Measurements from ENCODE around the gene KIF9.
"Not testable (repeated sequence)": the region's sequence is repeated elsewhere in the genome, so short reads cannot be mapped to it uniquely, and the experiment has no call there.

KIF9 gene

GRCh38 chr3:47295322-47295721 is 12.7 kb upstream of the KIF9 start:
- no peak for DNase-seq (ENCODE audit: low read depth)

GRCh38 chr3:47294392-47294791 is 11.8 kb upstream of the KIF9 start:
- DNase-seq (ENCODE audit: low read depth): no peak

- no peak for DNase-seq (ENCODE audit: low read depth)
These were observed 11.2 kb upstream of the KIF9 start for GRCh38 chr3:47293822-47294221.

GRCh38 chr3:47291754-47292420 is 9.3 kb upstream of the KIF9 start:
- DNase-seq (ENCODE audit: low read depth): not testable (repeated sequence)

- no peak for DNase-seq (ENCODE audit: low read depth)
These were observed 8.7 kb upstream of the KIF9 start for GRCh38 chr3:47291158-47291753.

- no peak for DNase-seq (ENCODE audit: low read depth)
These were observed 6.6 kb upstream of the KIF9 start for GRCh38 chr3:47288966-47289910.

GRCh38 chr3:47283591-47284364 is 1.2 kb upstream of the KIF9 start:
- no peak for DNase-seq (ENCODE audit: low read depth)

- DNase-seq (ENCODE audit: low read depth): no peak
These were observed 566 bp upstream of the KIF9 start for GRCh38 chr3:47283193-47283537.

- DNase-seq (ENCODE audit: low read depth): no peak
These were observed 2.1 kb downstream of the KIF9 start for GRCh38 chr3:47280519-47280918.

GRCh38 chr3:47276558-47276957 is 6.0 kb downstream of the KIF9 start:
- DNase-seq (ENCODE audit: low read depth): no peak

- DNase-seq (ENCODE audit: low read depth): no peak
These were observed 7.9 kb downstream of the KIF9 start for GRCh38 chr3:47274652-47275051.

- no peak for DNase-seq (ENCODE audit: low read depth)
These were observed 9.0 kb downstream of the KIF9 start for GRCh38 chr3:47273564-47273963.

GRCh38 chr3:47270526-47270925 is 12.1 kb downstream of the KIF9 start:
- no peak for DNase-seq (ENCODE audit: low read depth)

- no peak for DNase-seq (ENCODE audit: low read depth)
These were observed 15.1 kb downstream of the KIF9 start for GRCh38 chr3:47267490-47267824.

- DNase-seq (ENCODE audit: low read depth): peak; percentile 89
These were observed 15.7 kb downstream of the KIF9 start for GRCh38 chr3:47266709-47267489.

- no peak for DNase-seq (ENCODE audit: low read depth)
These were observed 16.7 kb downstream of the KIF9 start for GRCh38 chr3:47265725-47266428.

- DNase-seq (ENCODE audit: low read depth): no peak
These were observed 17.6 kb downstream of the KIF9 start for GRCh38 chr3:47265008-47265407.

- no peak for DNase-seq (ENCODE audit: low read depth)
These were observed 21.3 kb downstream of the KIF9 start for GRCh38 chr3:47261301-47261700.

GRCh38 chr3:47260605-47261004 is 22.0 kb downstream of the KIF9 start:
- DNase-seq (ENCODE audit: low read depth): no peak

- no peak for DNase-seq (ENCODE audit: low read depth)
These were observed 23.5 kb downstream of the KIF9 start for GRCh38 chr3:47259114-47259513.

- not testable (repeated sequence) for DNase-seq (ENCODE audit: low read depth)
These were observed 26.3 kb downstream of the KIF9 start for GRCh38 chr3:47256331-47256730.
